BLaER1 (cell line): ENCODE data around the gene SMIM5.

Experiments
- H3K27ac ChIP-seq: shearing (Covaris generic); formaldehyde crosslinking; 2 replicates; pipeline ENCODE4 v1.8.1; 2022
- H3K27me3 ChIP-seq: shearing (Covaris generic); formaldehyde crosslinking; 2 replicates; pipeline ENCODE4 v1.8.1; 2022
- H3K36me3 ChIP-seq: shearing (Covaris generic); formaldehyde crosslinking; 2 replicates; pipeline ENCODE4 v1.8.1; 2022
- H3K4me1 ChIP-seq: shearing (Covaris generic); formaldehyde crosslinking; 2 replicates; pipeline ENCODE4 v1.8.1; 2022
- H3K4me2 ChIP-seq: shearing (Covaris generic); formaldehyde crosslinking; 2 replicates; pipeline ENCODE4 v1.8.1; 2022
- H3K4me3 ChIP-seq: shearing (Covaris generic); formaldehyde crosslinking; 2 replicates; pipeline ENCODE4 v1.8.1; 2022
- H3K9ac ChIP-seq: shearing (Covaris generic); formaldehyde crosslinking; 2 replicates; pipeline ENCODE4 v1.8.1; 2022
- H3K9me3 ChIP-seq: shearing (Covaris generic); formaldehyde crosslinking; 2 replicates; pipeline ENCODE4 v1.8.1; 2022
- H4K20me1 ChIP-seq: shearing (Covaris generic); formaldehyde crosslinking; 2 replicates; pipeline ENCODE4 v1.8.1; 2022
- Cebpa-rat ChIP-seq: shearing (Covaris generic); IDR thresholded peaks from 2 replicates; pipeline ENCODE4 v1.8.1; 2022

The SMIM5 gene

DNA sequence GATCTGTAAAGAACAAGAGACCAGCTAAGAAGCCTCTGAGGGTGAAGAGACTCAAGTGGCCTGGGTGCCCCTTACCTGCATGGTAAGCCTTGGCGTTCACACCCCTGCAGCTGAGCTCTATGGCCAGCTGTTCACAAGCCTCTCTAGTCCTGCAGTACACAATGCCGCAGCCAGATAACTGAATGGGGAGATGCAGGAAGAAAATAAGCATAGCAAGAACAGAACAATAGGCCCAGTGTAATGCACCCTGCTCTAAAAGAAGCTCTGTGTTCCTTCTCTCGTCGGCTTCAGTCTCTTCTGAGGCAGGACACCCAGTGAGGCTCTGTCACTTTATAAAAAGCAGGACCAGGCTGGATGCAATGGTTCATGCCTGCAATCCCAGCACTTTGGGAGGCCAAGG, 28.3 kb downstream of the SMIM5 start:
- no peak overlapping the region for H3K27ac ChIP-seq
- no peak overlapping the region for H3K4me2 ChIP-seq
- no peak overlapping the region for H3K9ac ChIP-seq
- peaks cover 20% of the 10 kb centered on the region for H3K4me1 ChIP-seq
- H3K4me3 ChIP-seq, result no peak overlapping the region
- TF ChIP-seq Cebpa-rat, result no peak
- no peaks in the 10 kb centered on the region for H4K20me1 ChIP-seq
- peaks cover 67% of the 10 kb centered on the region for H3K36me3 ChIP-seq
- H3K9me3 ChIP-seq, result no peaks in the 10 kb centered on the region
- H3K27me3 ChIP-seq, result no peaks in the 10 kb centered on the region; the same call in 1 of the 2 replicates

DNA sequence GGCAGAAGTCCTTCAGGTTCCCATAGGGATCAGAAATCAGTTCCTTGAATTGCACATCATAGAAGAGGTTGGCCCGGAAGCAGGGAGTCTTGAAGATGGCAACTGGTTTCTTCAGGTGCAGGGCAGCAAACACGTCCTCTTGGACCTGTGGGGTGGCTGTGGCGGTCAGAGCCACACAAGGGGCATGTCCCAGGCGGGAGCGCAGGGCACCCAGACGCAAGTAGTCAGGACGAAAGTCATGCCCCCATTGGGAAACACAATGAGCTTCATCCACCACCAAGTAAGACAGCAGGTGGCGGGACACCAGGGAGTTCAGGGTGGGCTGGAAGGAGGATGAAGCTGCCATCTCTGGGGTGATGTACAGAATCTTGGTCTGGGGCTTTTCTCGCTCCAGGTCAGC, 29.3 kb downstream of the SMIM5 start:
- H4K20me1 ChIP-seq, result no peaks in the 10 kb centered on the region
- no peaks in the 10 kb centered on the region; the same call in 1 of the 2 replicates for H3K27me3 ChIP-seq
- no peak overlapping the region for H3K4me3 ChIP-seq
- H3K9ac ChIP-seq, result no peak overlapping the region
- H3K4me2 ChIP-seq, result no peak overlapping the region
- H3K4me1 ChIP-seq, result peaks cover 20% of the 10 kb centered on the region
- no peak for TF ChIP-seq Cebpa-rat
- H3K9me3 ChIP-seq, result no peaks in the 10 kb centered on the region
- H3K27ac ChIP-seq, result no peak overlapping the region
- peaks cover 59% of the 10 kb centered on the region for H3K36me3 ChIP-seq

DNA sequence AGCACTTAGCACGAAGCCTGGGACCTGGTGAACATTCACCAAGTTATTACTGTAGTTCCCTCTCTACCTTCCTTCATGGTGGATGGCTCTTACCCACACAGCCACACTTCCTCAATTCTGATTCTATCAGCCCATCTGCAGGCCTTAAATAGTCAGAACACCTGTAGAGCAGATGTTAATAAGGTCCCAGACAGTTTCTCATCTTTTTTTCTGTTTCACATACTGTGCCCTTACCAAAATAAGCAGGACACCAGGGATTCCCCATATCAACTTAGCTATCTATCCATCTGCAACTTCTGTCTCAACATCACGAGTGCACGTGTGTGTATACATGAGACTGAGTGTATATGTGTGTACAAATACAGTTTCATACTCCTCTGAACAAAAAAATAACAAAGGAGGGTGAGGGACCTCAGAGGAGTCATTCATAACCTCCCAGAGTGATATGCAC, 30.9 kb downstream of the SMIM5 start:
- H3K9ac ChIP-seq, result no peak overlapping the region
- H3K27me3 ChIP-seq, result no peaks in the 10 kb centered on the region; the same call in 1 of the 2 replicates
- peaks cover 2% of the 10 kb centered on the region; the same call in 1 of the 2 replicates for H4K20me1 ChIP-seq
- H3K4me3 ChIP-seq, result no peak overlapping the region
- H3K27ac ChIP-seq, result no peak overlapping the region
- H3K4me1 ChIP-seq, result peaks cover 34% of the 10 kb centered on the region
- peaks cover 57% of the 10 kb centered on the region for H3K36me3 ChIP-seq
- TF ChIP-seq Cebpa-rat, result no peak
- no peaks in the 10 kb centered on the region for H3K9me3 ChIP-seq
- H3K4me2 ChIP-seq, result no peak overlapping the region

DNA sequence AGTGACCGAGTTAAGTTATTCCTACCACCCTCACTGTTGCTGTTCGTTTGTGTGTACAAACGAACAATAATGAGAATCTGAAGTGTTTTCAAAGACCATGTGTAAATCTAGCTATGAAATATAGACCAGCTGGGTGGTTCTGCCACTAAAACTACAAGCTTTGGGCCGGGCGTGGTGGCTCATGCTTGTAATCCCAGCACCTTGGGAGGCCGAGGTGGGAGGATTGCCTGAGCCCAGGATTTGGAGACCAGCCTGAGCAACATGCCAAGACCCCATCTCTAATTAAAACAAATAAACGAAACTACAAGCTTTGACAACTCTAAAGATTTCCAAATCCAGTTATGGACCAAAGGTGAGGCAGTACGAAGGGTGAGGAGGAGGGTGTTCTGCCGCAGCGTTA, 32.7 kb downstream of the SMIM5 start:
- Histone ChIP-seq H3K9ac (peak overlapping the region; percentile 87), H3K27ac (no peak overlapping the region), H3K4me3 (peak overlapping the region; percentile 88), H4K20me1 (peaks cover 16% of the 10 kb centered on the region), H3K36me3 (peaks cover 57% of the 10 kb centered on the region), H3K4me2 (peak overlapping the region; percentile 95), H3K27me3 (no peaks in the 10 kb centered on the region), H3K4me1 (peaks cover 35% of the 10 kb centered on the region), H3K9me3 (no peaks in the 10 kb centered on the region)
- no peak for TF ChIP-seq Cebpa-rat

DNA sequence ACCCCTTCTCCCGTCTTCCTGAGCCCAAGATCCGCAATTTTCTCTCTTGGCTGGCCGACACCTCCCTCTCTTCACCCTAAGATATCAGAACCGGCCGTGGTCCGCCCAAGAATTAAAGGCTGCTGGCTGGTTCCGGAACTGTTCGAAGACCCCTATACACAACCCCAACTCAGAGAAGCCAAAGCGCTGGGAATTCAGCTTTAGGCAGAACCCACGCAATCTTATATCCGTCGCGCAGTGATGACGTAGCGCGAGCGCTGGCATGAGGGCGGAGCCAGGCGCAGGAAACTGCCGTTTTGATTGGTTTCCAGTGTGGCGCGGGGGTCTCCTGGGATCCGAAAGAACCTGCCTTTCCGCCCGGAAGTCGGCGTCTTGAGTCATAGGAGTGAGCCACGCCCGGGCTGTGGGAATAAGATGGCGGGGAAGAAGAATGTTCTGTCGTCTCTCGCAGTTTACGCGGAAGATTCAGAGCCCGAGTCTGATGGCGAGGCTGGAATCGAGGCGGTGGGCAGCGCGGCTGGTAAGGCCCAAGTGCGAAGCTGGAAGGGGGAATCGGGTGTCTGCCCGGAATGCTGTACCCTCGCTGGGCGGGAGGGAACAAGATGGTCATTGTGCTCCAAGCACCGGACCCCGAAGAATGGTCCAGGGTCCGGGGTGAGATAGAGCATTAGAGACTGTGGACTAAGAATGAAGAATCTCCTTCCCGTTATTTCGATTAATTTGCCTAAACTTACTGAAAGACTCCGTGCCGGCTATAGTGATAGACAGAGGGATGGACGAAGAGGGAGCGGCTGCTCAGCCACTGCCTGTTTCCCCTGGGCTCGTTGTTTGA, 33.9 kb downstream of the SMIM5 start, which contains the start of the genes RECQL5 and SAP30BP:
RECQL5 (minus strand) TSS at position 196 of the 832 bp plus-strand sequence. CDS start 597 bp downstream, outside the sequence.
SAP30BP (plus strand) TSS at position 380 of the 832 bp plus-strand sequence; CDS start at position 415, 35 bp downstream.
- Histone ChIP-seq H3K36me3 (peaks cover 57% of the 10 kb centered on the region), H3K27me3 (no peaks in the 10 kb centered on the region), H3K4me2 (peak within 1 kb of the TSS; percentile 95), H3K4me1 (peaks cover 35% of the 10 kb centered on the region), H3K27ac (peak within 1 kb of the TSS; percentile 82), H4K20me1 (peaks cover 28% of the 10 kb centered on the region), H3K4me3 (peak within 1 kb of the TSS; percentile 88), H3K9me3 (no peaks in the 10 kb centered on the region), H3K9ac (peak within 1 kb of the TSS; percentile 87)
- TF ChIP-seq Cebpa-rat, result no peak

DNA sequence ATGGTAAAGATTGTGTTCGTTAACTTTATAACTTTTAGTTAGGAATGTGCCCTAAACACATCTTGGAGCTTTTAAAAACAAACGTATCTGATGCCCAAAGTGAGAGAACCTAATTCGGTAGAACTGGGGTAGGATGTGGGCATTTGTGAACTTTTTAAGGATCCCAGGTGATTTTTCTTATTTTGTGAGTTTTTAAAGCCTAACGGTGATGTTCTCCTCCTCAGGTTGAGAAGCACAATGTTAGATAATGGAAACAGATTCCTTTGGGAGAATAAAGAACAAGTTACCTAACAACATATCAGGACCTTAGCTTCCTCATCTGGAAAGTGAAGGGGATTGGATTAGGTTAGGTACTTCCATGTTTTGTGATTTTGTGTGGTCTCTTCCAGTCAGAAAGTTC, 34.6 kb downstream of the SMIM5 start:
- Histone ChIP-seq H3K27me3 (no peaks in the 10 kb centered on the region), H3K36me3 (peaks cover 57% of the 10 kb centered on the region), H3K4me1 (peaks cover 35% of the 10 kb centered on the region), H3K4me3 (peak overlapping the region; percentile 88), H4K20me1 (peaks cover 31% of the 10 kb centered on the region), H3K27ac (peak overlapping the region; percentile 82), H3K9ac (peak overlapping the region; percentile 87), H3K9me3 (no peaks in the 10 kb centered on the region), H3K4me2 (peak overlapping the region; percentile 91)
- TF ChIP-seq Cebpa-rat, result no peak

DNA sequence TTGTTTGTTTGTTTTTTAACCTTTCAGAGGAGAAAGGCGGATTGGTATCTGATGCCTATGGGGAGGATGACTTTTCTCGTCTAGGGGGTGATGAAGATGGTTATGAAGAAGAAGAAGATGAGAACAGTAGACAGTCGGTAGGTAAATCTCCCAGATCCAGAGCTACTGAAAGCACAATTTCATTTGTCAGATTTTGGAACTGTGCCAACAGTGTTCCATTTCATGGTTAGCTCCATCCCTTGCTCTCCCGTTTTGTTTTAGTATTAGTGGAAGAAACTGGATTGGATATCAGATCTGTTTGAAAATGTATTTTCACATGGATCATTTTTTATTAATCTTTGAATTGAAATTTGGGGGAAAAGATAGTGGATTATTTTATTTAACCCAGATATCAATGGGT, 35.3 kb downstream of the SMIM5 start:
- no peaks in the 10 kb centered on the region for H3K9me3 ChIP-seq
- peaks cover 35% of the 10 kb centered on the region for H3K4me1 ChIP-seq
- TF ChIP-seq Cebpa-rat, result no peak
- peak overlapping the region; percentile 88 for H3K4me3 ChIP-seq
- H3K27me3 ChIP-seq, result no peaks in the 10 kb centered on the region
- H3K4me2 ChIP-seq, result peak overlapping the region; percentile 91
- H3K9ac ChIP-seq, result peak overlapping the region; percentile 87; the same call in 1 of the 2 replicates
- H4K20me1 ChIP-seq, result peaks cover 31% of the 10 kb centered on the region
- peaks cover 60% of the 10 kb centered on the region for H3K36me3 ChIP-seq
- no peak overlapping the region for H3K27ac ChIP-seq

DNA sequence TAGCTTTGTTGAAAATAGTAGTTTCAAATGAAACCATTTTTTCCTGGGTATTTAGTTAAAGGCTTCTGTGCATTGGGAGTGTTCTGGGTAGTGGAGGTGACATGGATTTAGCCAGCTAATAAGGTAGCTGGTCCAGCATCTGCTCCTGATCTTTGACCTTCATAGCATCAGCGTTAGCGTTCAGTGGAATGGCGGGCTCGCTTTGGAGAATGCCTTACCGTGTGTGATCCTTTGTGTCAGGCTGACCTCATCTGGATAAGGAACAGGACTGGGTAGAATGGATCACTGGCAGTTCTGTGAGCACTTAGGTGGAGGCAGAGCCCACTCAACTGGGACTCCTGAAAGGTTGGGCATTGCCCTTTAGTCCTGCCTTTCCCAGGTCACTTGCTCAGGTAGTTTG, 37.6 kb downstream of the SMIM5 start:
- Histone ChIP-seq H3K4me1 (peaks cover 25% of the 10 kb centered on the region), H3K9ac (no peak overlapping the region; the same call in 1 of the 2 replicates), H4K20me1 (peaks cover 31% of the 10 kb centered on the region), H3K36me3 (peaks cover 66% of the 10 kb centered on the region), H3K4me3 (no peak overlapping the region), H3K27me3 (no peaks in the 10 kb centered on the region), H3K4me2 (no peak overlapping the region), H3K9me3 (no peaks in the 10 kb centered on the region), H3K27ac (no peak overlapping the region)
- no peak for TF ChIP-seq Cebpa-rat

DNA sequence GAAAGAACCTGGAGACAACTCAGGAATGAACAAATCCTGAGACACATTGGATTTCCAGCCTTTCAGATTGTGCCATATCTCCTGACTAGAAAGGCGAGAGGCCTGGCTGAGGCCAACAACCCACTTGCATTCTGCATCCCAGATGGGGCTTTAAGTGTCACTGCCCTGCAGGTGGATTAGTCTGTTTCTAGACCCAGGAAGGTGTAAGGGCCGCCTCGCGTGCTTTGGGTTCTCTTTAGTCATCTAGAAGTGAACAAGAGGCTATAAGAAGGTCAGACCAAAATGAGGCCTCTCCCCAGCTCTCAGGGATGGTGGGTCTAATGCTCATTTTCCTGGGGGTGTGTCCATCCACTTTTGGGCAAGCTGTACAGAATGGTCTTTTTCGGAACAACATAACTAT, 38.8 kb downstream of the SMIM5 start:
- Histone ChIP-seq H4K20me1 (peaks cover 31% of the 10 kb centered on the region), H3K27me3 (no peaks in the 10 kb centered on the region), H3K27ac (no peak overlapping the region), H3K4me1 (peaks cover 18% of the 10 kb centered on the region), H3K36me3 (peaks cover 77% of the 10 kb centered on the region), H3K4me3 (no peak overlapping the region), H3K4me2 (no peak overlapping the region), H3K9me3 (no peaks in the 10 kb centered on the region), H3K9ac (no peak overlapping the region)
- no peak for TF ChIP-seq Cebpa-rat

DNA sequence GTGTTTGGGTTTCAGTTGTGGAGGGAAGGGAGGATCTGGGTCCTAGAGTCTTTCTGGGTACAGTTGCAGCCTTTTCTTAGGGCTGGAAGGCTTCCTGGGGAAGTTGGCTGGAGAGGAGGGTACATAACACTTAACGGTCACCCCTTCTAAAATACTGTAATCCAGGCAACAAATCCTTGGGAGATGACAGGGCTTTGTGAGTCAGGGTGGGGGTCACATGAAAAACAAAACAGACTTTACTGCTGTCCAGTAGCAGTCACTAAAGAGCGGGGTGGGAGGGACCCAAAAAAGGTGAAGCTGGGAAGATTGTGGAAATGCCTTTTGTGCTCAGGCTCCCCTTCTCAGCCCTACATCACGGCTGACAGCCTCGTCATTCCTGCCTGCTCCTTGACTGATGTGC, 40.3 kb downstream of the SMIM5 start:
- no peak overlapping the region for H3K27ac ChIP-seq
- no peaks in the 10 kb centered on the region for H3K9me3 ChIP-seq
- H3K4me2 ChIP-seq, result no peak overlapping the region
- no peak overlapping the region for H3K9ac ChIP-seq
- TF ChIP-seq Cebpa-rat, result no peak
- H3K4me3 ChIP-seq, result no peak overlapping the region
- peaks cover 86% of the 10 kb centered on the region for H3K36me3 ChIP-seq
- peaks cover 11% of the 10 kb centered on the region for H3K4me1 ChIP-seq
- H4K20me1 ChIP-seq, result peaks cover 31% of the 10 kb centered on the region
- no peaks in the 10 kb centered on the region for H3K27me3 ChIP-seq
